ENCODE data around the gene PIGU.

DNA sequence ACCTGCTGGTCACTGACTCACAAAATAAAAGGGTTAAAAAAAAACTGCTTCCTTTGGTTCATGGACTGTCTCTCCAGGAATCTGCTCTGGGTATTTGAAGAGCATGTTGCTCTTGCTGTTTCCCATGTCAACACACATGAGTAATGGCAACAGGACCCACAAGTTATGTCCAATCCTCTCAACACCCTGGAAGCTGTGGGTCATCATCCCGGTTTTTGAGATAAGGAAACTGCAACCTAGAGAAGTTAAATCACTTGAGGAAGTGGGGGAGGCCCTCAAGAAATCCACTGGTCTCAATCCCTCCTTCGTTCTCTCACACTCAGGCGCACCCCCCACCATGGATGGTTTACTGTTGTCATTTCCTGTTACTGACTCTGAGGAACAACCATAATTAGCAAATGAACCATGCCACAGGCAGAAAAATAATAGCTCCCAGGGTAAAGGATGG is 106.0 kb downstream of the PIGU start:
- TF ChIP-seq EP300 (IDR thresholded peaks at IDR 0.05) (no peak), POLR2AphosphoS5 (IDR thresholded peaks at IDR 0.05) (no peak)
- TF ChIP-seq, protein P1, sequence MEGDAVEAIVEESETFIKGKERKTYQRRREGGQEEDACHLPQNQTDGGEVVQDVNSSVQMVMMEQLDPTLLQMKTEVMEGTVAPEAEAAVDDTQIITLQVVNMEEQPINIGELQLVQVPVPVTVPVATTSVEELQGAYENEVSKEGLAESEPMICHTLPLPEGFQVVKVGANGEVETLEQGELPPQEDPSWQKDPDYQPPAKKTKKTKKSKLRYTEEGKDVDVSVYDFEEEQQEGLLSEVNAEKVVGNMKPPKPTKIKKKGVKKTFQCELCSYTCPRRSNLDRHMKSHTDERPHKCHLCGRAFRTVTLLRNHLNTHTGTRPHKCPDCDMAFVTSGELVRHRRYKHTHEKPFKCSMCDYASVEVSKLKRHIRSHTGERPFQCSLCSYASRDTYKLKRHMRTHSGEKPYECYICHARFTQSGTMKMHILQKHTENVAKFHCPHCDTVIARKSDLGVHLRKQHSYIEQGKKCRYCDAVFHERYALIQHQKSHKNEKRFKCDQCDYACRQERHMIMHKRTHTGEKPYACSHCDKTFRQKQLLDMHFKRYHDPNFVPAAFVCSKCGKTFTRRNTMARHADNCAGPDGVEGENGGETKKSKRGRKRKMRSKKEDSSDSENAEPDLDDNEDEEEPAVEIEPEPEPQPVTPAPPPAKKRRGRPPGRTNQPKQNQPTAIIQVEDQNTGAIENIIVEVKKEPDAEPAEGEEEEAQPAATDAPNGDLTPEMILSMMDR (IDR thresholded peaks at IDR 0.05) = no peak
